Measurements from ENCODE around the gene LRRFIP2. TPM values are rescaled to one million over a fixed set of nuclear protein-coding genes. Genes with fewer than 3 reads are reported as not detected.

Gene LRRFIP2
- total RNA-seq, 4 donors from 2014 or later, result 41.8 to 78.8 (median 55.0) TPM

GRCh38 chr3:37137516-37137915 lies 36.9 kb downstream of the LRRFIP2 start:
- ATAC-seq (ENCODE audit: low FRiP score) (no peak), DNase-seq (ENCODE audit: low spot score) (no peak)
- TF ChIP-seq CTCF (IDR thresholded peaks at IDR 0.05), result no peak

- ATAC-seq (ENCODE audit: low FRiP score) (no peak), DNase-seq (ENCODE audit: low spot score) (no peak)
- no peak for TF ChIP-seq CTCF (IDR thresholded peaks at IDR 0.05)
These were observed 38.3 kb downstream of the LRRFIP2 start for GRCh38 chr3:37136067-37136466.

- ATAC-seq (ENCODE audit: low FRiP score) (no peak), DNase-seq (ENCODE audit: low spot score) (no peak)
- TF ChIP-seq CTCF (IDR thresholded peaks at IDR 0.05), result no peak
These were observed 38.8 kb downstream of the LRRFIP2 start for GRCh38 chr3:37135561-37135960.

- DNase-seq (ENCODE audit: low spot score), result no peak
- no peak for ATAC-seq (ENCODE audit: low FRiP score)
- TF ChIP-seq CTCF (IDR thresholded peaks at IDR 0.05), result no peak
These were observed 42.0 kb downstream of the LRRFIP2 start for GRCh38 chr3:37132334-37132733.

- no peak for DNase-seq (ENCODE audit: low spot score)
- ATAC-seq (ENCODE audit: low FRiP score), result no peak
- no peak for TF ChIP-seq CTCF (IDR thresholded peaks at IDR 0.05)
These were observed 42.6 kb downstream of the LRRFIP2 start for GRCh38 chr3:37131860-37132144.

GRCh38 chr3:37130984-37131859 lies 43.2 kb downstream of the LRRFIP2 start:
- ATAC-seq (ENCODE audit: low FRiP score), result no peak
- DNase-seq (ENCODE audit: low spot score), result no peak
- TF ChIP-seq CTCF (IDR thresholded peaks at IDR 0.05), result no peak

- ATAC-seq (ENCODE audit: low FRiP score) (no peak), DNase-seq (ENCODE audit: low spot score) (no peak)
- TF ChIP-seq CTCF (IDR thresholded peaks at IDR 0.05), result no peak
These were observed 43.9 kb downstream of the LRRFIP2 start for GRCh38 chr3:37130448-37130847.
